DOHH2 (cell line): ENCODE results near the gene SCN11A.

Experiments
- H3F3A ChIP-seq: fragments of 200-600 bp; sonication (generic), shearing (Covaris generic); 2 replicates; pipeline ENCODE4 v1.6.0; 2016; ENCODE audit warnings: antibody characterized with exemption, mild to moderate bottlenecking; ENCODE audit not compliant: control insufficient read depth, insufficient read depth
- H3K27ac ChIP-seq: fragments of 200-600 bp; sonication (generic); 2 replicates; pipeline ENCODE4 v1.5.1; 2014; ENCODE audit warnings: low read depth, mild to moderate bottlenecking, low read length, moderate library complexity
- H3K27me3 ChIP-seq: fragments of 200-600 bp; sonication (generic); 2 replicates; pipeline ENCODE4 v1.6.1; 2014; ENCODE audit warnings: mild to moderate bottlenecking, low read length, mixed read lengths; ENCODE audit not compliant: control insufficient read depth
- H3K36me3 ChIP-seq: fragments of 200-600 bp; sonication (generic); 2 replicates; pipeline ENCODE4 v1.6.1; 2014; ENCODE audit warnings: mild to moderate bottlenecking, low read length, moderate library complexity, mixed read lengths; ENCODE audit not compliant: control insufficient read depth
- H3K4me1 ChIP-seq: fragments of 200-600 bp; sonication (generic); 2 replicates; pipeline ENCODE4 v1.6.1; 2014; ENCODE audit warnings: mild to moderate bottlenecking, low read length, mixed read lengths; ENCODE audit not compliant: control insufficient read depth
- H3K4me2 ChIP-seq: fragments of 200-600 bp; sonication (generic); 2 replicates; pipeline ENCODE4 v1.6.0; 2014; ENCODE audit warnings: mild to moderate bottlenecking, low read length, moderate library complexity
- H3K4me3 ChIP-seq: fragments of 200-600 bp; sonication (generic); 2 replicates; pipeline ENCODE4 v1.5.1; 2014; ENCODE audit warnings: mild to moderate bottlenecking, low read length, mixed read lengths
- H3K79me2 ChIP-seq: fragments of 200-600 bp; sonication (generic); 2 replicates; pipeline ENCODE4 v1.6.1; 2014; ENCODE audit warnings: mild to moderate bottlenecking, low read length, mixed read lengths; ENCODE audit not compliant: control insufficient read depth
- H3K9me2 ChIP-seq: fragments of 200-600 bp; sonication (generic); replicated peaks from 2 replicates; pipeline ENCODE4 v1.6.1; 2014; ENCODE audit warnings: mild to moderate bottlenecking, low read length, mixed read lengths; ENCODE audit not compliant: control insufficient read depth
- H3K9me3 ChIP-seq: fragments of 200-600 bp; sonication (generic); 2 replicates; pipeline ENCODE4 v1.6.1; 2014; ENCODE audit warnings: antibody characterized with exemption, low read length, mixed read lengths; ENCODE audit not compliant: control insufficient read depth, insufficient read depth
- H4K20me1 ChIP-seq: fragments of 200-600 bp; sonication (generic); 2 replicates; pipeline ENCODE4 v1.6.0; 2014; ENCODE audit warnings: low read depth, mild to moderate bottlenecking, antibody characterized with exemption, low read length, moderate library complexity; ENCODE audit not compliant: control insufficient read depth, insufficient read depth
- CTCF ChIP-seq: fragments of 200-600 bp; sonication (generic); IDR thresholded peaks from one replicate; pipeline ENCODE4 v1.5.1; 2014; ENCODE audit warnings: antibody characterized with exemption, mild to moderate bottlenecking, low read depth, low read length; ENCODE audit not compliant: poor library complexity, severe bottlenecking
- EZH2phosphoT487 ChIP-seq: fragments of 200-600 bp; sonication (generic); IDR thresholded peaks from 2 replicates; pipeline ENCODE4 v1.6.1; 2017; ENCODE audit warnings: borderline replicate concordance, mild to moderate bottlenecking, antibody characterized with exemption, low read length, moderate library complexity, mixed read lengths

Gene SCN11A

GRCh38 chr3:39025222-39025970 is 26.3 kb downstream of the SCN11A start:
- H3K4me2 ChIP-seq = no peak overlapping the region
- no peak for TF ChIP-seq EZH2phosphoT487
- TF ChIP-seq CTCF = no peak
- no peaks in the 10 kb centered on the region for H4K20me1 ChIP-seq

GRCh38 chr3:39024497-39024896 is 27.2 kb downstream of the SCN11A start:
- TF ChIP-seq EZH2phosphoT487 (no peak), CTCF (no peak)
- Histone ChIP-seq H3K27me3 (peaks cover 22% of the 10 kb centered on the region), H3K36me3 (no peaks in the 10 kb centered on the region), H3K9me3 (no peaks in the 10 kb centered on the region), H3F3A (no peaks in the 10 kb centered on the region), H3K27ac (no peak overlapping the region), H3K9me2 (no peaks in the 10 kb centered on the region), H3K79me2 (no peaks in the 10 kb centered on the region), H3K4me3 (no peak overlapping the region), H3K4me2 (no peak overlapping the region), H4K20me1 (no peaks in the 10 kb centered on the region), H3K4me1 (no peaks in the 10 kb centered on the region)

More at GRCh38 chr3:39025222-39025970, 26.3 kb downstream of the SCN11A start:
- Histone ChIP-seq H3K4me1 (no peaks in the 10 kb centered on the region), H3K36me3 (no peaks in the 10 kb centered on the region), H3K9me2 (no peaks in the 10 kb centered on the region), H3K4me3 (no peak overlapping the region), H3K9me3 (no peaks in the 10 kb centered on the region), H3K27ac (no peak overlapping the region), H3K27me3 (peaks cover 19% of the 10 kb centered on the region), H3F3A (no peaks in the 10 kb centered on the region), H3K79me2 (no peaks in the 10 kb centered on the region)

GRCh38 chr3:39022286-39022630 is 29.5 kb downstream of the SCN11A start:
- Histone ChIP-seq H3K4me2 (no peak overlapping the region), H3K9me3 (no peaks in the 10 kb centered on the region), H3K27ac (no peak overlapping the region), H3K27me3 (peaks cover 13% of the 10 kb centered on the region), H3K36me3 (no peaks in the 10 kb centered on the region), H3K79me2 (no peaks in the 10 kb centered on the region), H3K4me1 (no peaks in the 10 kb centered on the region), H4K20me1 (no peaks in the 10 kb centered on the region), H3F3A (no peaks in the 10 kb centered on the region), H3K4me3 (no peak overlapping the region), H3K9me2 (no peaks in the 10 kb centered on the region)
- TF ChIP-seq CTCF (no peak), EZH2phosphoT487 (no peak)
